ENCODE data around the gene VAX1. TPM values are rescaled to one million over a fixed set of nuclear protein-coding genes. Genes with fewer than 3 reads are reported as not detected.

VAX1 gene
- 0.33 TPM for total RNA-seq

GRCh38 chr10:117137911-117138642 is at the start of gene VAX1:
TSS of gene VAX1 (minus strand) at chr10:117138270. CDS start at chr10:117138056, 214 bp downstream.

Other genes with a start within 250 kb of the VAX1 start
- 19.4 TPM for gene SHTN1, start 133.1 kb downstream of the VAX1 start, total RNA-seq
- not detected for gene KCNK18, start 59.2 kb upstream of the VAX1 start, total RNA-seq
- gene SLC18A2, start 102.8 kb upstream of the VAX1 start, total RNA-seq = 7.0 TPM
- 34.7 TPM for gene PDZD8, start 237.2 kb upstream of the VAX1 start, total RNA-seq